Panc1 (cell line): ENCODE measurements around the gene SIRPD. TPM values are rescaled to one million over a fixed set of nuclear protein-coding genes. Genes with fewer than 3 reads are reported as not detected.

Source experiments
- ATAC-seq: fragments of 200-7000 bp; cut with Tn5 transposase; 2 replicates; pipeline ENCODE4 v1.9.1; 2020; ENCODE audit warnings: mild to moderate bottlenecking, moderate library complexity
- BruUV-seq: library from RNA; stranded (reverse); fragments of 400-500 nt; replicated peaks from 2 replicates; lab custom pipeline; 2021; lab: Mats Ljungman, UMichigan
- CTCF ChIA-PET: fragments of 300-600 bp; sonication (Branson Sonifier 250); formaldehyde crosslinking; loops from one replicate; lab custom pipeline; 2022; ENCODE audit warnings: antibody characterized with exemption; lab: Charles Lee
- POLR2A ChIA-PET: fragments of 300-600 bp; sonication (Branson Sonifier 250); formaldehyde crosslinking; loops from one replicate; lab custom pipeline; 2022; ENCODE audit warnings: antibody characterized with exemption; lab: Charles Lee
- DNase-seq: peaks from one replicate; pipeline ENCODE4 v3.0.0-alpha.2; 2010; ENCODE audit warnings: low read depth, low spot score
- H3K27ac ChIP-seq: 2 replicates; pipeline ENCODE4 v1.5.1; 2011; ENCODE audit warnings: mild to moderate bottlenecking, low read length, inconsistent platforms
- H3K27me3 ChIP-seq: fragments of 200-500 bp; sonication (Bioruptor generic); 2 replicates; pipeline ENCODE4 v1.6.0; 2014; ENCODE audit warnings: low read length, inconsistent platforms; ENCODE audit not compliant: control insufficient read depth, insufficient read depth
- H3K36me3 ChIP-seq: fragments of 200-500 bp; sonication (Bioruptor generic); 2 replicates; pipeline ENCODE4 v1.5.1; 2014; ENCODE audit warnings: inconsistent platforms, mild to moderate bottlenecking, low read length, moderate library complexity; ENCODE audit not compliant: control insufficient read depth, insufficient read depth
- H3K4me1 ChIP-seq: 2 replicates; pipeline ENCODE4 v1.5.1; 2011; ENCODE audit warnings: inconsistent platforms, mild to moderate bottlenecking, low read length, moderate library complexity; ENCODE audit not compliant: control insufficient read depth, insufficient read depth
- H3K4me3 ChIP-seq, 2 experiments: 2 replicates each; pipeline ENCODE4 v1.5.1; 2011 to 2012; ENCODE audit warnings: low read depth in 2 of 2, low read length in 2 of 2, mild to moderate bottlenecking in 2 of 2, inconsistent platforms in 1 of 2, moderate library complexity in 1 of 2
- H3K9me3 ChIP-seq: fragments of 200-500 bp; sonication (Bioruptor generic); 2 replicates; pipeline ENCODE4 v1.5.1; 2014; ENCODE audit warnings: low read depth, mild to moderate bottlenecking, inconsistent platforms, low read length, moderate library complexity; ENCODE audit not compliant: control insufficient read depth, insufficient read depth
- CTCF ChIP-seq: fragments of 450-650 bp; IDR thresholded peaks from 2 replicates; pipeline ENCODE4 v1.5.1; 2017; ENCODE audit warnings: mild to moderate bottlenecking
- POLR2AphosphoS5 ChIP-seq: IDR thresholded peaks from 2 replicates; pipeline ENCODE4 v1.6.1; 2012; ENCODE audit warnings: mild to moderate bottlenecking, low read depth, low read length, moderate library complexity
- REST ChIP-seq, 2 experiments: IDR thresholded peaks; 2 replicates each; pipeline ENCODE4 v1.6.1; 2011 to 2012; ENCODE audit warnings: low read depth in 2 of 2, control low read depth in 1 of 2, low read length in 1 of 2, mild to moderate bottlenecking in 1 of 2, moderate library complexity in 1 of 2; ENCODE audit not compliant: insufficient read depth in 1 of 2
- SIN3A ChIP-seq: IDR thresholded peaks from 2 replicates; pipeline ENCODE4 v1.6.1; 2012; ENCODE audit warnings: low read depth, mild to moderate bottlenecking, low read length, moderate library complexity, borderline replicate concordance; ENCODE audit not compliant: insufficient read depth
- TCF7L2 ChIP-seq: IDR thresholded peaks from 2 replicates; pipeline ENCODE4 v1.6.1; 2011; ENCODE audit warnings: mild to moderate bottlenecking, low read depth, low read length, inconsistent platforms
- in situ Hi-C: cut with HindIII; loops from 2 replicates; pipeline ENCODE4 v1.10.0; 2016; ENCODE audit warnings: low sequenced_read_pairs, low pct_unique_long_range_greater_than_20kb
- intact Hi-C: fragments of 100-400 bp; cut with micrococcal nuclease; formaldehyde crosslinking; loops from one replicate; pipeline ENCODE4 v1.10.0; 2022; ENCODE audit not compliant: unreplicated experiment
- total RNA-seq: library from RNA; stranded (reverse); gene quantifications from one replicate; pipeline ENCODE4 v1.2.1, GENCODE V29; 2021; ENCODE audit not compliant: unreplicated experiment

The SIRPD gene
- total RNA-seq, 1 experiment from 2014 or later = not detected

- H3K27me3 ChIP-seq = peaks cover 40% of the 10 kb centered on the region
- intact Hi-C loops (no loop called here), in situ Hi-C loops (no loop called here)
- POLR2A ChIA-PET = no interaction called here
- no peak for ATAC-seq
- H3K4me1 ChIP-seq = peaks cover 3% of the 10 kb centered on the region; the same call in 1 of the 2 replicates
- TF ChIP-seq TCF7L2 (no peak), REST (IDR thresholded peaks at IDR 0.05; ENCODE audit: insufficient read depth in 1 of 2, low read depth in 2 of 2, low read length in 1 of 2) (no peak), CTCF (no peak), POLR2AphosphoS5 (no peak), SIN3A (no peak)
- BruUV-seq = no TSS peak
- no peak overlapping the region for H3K4me3 ChIP-seq
- DNase-seq = no peak
- no peaks in the 10 kb centered on the region for H3K9me3 ChIP-seq
- no peaks in the 10 kb centered on the region for H3K36me3 ChIP-seq
- CTCF ChIA-PET = interaction anchor here (1.8 kb wide), 1 partner anchor 270 kb away, joined by 10 read pairs; no protein-coding TSS in a partner anchor
- no peak overlapping the region for H3K27ac ChIP-seq
These were observed 50.2 kb downstream of the SIRPD start for GRCh38 chr20:1507276-1507675.

- Histone ChIP-seq H3K9me3 (no peaks in the 10 kb centered on the region), H3K27ac (no peak overlapping the region), H3K4me3 (no peak overlapping the region), H3K4me1 (peaks cover 3% of the 10 kb centered on the region; the same call in 1 of the 2 replicates), H3K36me3 (no peaks in the 10 kb centered on the region), H3K27me3 (peaks cover 44% of the 10 kb centered on the region)
- DNase-seq = no peak
- BruUV-seq = no TSS peak
- no peak for ATAC-seq
- ChIA-PET CTCF (no interaction called here), POLR2A (no interaction called here)
- TF ChIP-seq CTCF (no peak), SIN3A (no peak), POLR2AphosphoS5 (no peak), TCF7L2 (no peak), REST (IDR thresholded peaks at IDR 0.05; ENCODE audit: insufficient read depth in 1 of 2, low read depth in 2 of 2, low read length in 1 of 2) (no peak)
- in situ Hi-C loops = no loop called here
- intact Hi-C loops = no loop called here
These were observed 51.6 kb downstream of the SIRPD start for GRCh38 chr20:1505871-1506270.
